MM.1S (cell line): ENCODE measurements around the gene WFDC5.

ENCODE experiments used
- EZH2 ChIP-seq: fragments of 300-600 bp; sonication (generic); optimal IDR thresholded peaks from 2 replicates; pipeline ENCODE3; 2017; ENCODE audit warnings: low read depth, mild to moderate bottlenecking, antibody characterized with exemption, low read length, mixed read lengths
- EZH2phosphoT487 ChIP-seq: fragments of 300-600 bp; sonication (generic); IDR thresholded peaks from 2 replicates; pipeline ENCODE4 v1.6.1; 2018; ENCODE audit warnings: antibody characterized with exemption, low read length
- TF ChIP-seq, protein P1 (sequence below): fragments of 300-600 bp; sonication (generic); IDR thresholded peaks from 2 replicates; pipeline ENCODE4 v1.5.1; 2016; ENCODE audit warnings: antibody characterized with exemption, low read length, mixed read lengths

DNA sequence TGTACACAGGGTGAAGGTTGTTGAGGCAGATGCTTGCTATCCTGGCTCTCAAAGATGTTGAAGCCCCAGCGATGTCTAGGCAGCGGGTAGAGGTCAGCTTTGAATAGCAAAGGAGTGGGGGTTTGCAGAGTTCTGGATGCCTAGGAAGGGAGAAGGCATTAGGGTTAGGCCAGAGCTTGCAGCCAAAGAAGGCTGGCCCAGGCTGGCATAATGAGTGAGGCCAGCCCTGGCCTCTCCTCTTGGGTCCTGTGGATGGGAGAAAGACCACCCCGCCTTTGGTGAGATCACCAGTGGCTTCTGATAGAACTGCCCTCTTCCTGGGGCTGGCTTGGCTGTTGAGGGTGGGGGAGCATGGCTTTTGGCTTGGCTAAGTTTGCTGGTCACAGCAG, 406 bp upstream of the WFDC5 start:
- TF ChIP-seq, protein P1, sequence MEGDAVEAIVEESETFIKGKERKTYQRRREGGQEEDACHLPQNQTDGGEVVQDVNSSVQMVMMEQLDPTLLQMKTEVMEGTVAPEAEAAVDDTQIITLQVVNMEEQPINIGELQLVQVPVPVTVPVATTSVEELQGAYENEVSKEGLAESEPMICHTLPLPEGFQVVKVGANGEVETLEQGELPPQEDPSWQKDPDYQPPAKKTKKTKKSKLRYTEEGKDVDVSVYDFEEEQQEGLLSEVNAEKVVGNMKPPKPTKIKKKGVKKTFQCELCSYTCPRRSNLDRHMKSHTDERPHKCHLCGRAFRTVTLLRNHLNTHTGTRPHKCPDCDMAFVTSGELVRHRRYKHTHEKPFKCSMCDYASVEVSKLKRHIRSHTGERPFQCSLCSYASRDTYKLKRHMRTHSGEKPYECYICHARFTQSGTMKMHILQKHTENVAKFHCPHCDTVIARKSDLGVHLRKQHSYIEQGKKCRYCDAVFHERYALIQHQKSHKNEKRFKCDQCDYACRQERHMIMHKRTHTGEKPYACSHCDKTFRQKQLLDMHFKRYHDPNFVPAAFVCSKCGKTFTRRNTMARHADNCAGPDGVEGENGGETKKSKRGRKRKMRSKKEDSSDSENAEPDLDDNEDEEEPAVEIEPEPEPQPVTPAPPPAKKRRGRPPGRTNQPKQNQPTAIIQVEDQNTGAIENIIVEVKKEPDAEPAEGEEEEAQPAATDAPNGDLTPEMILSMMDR, result no peak
- TF ChIP-seq EZH2 (no peak), EZH2phosphoT487 (no peak)
